ENCODE results near the gene ARL14. TPM values are rescaled to one million over a fixed set of nuclear protein-coding genes. Genes with fewer than 3 reads are reported as not detected.

ARL14 gene
- polyA plus RNA-seq, 1 donor (not counting 4 experiments of a cell fraction or from before 2014, with no cell fraction given): 1.6 TPM

GRCh38 chr3:160660902-160661301, 16.1 kb upstream of the ARL14 start:
- no peaks in the 10 kb centered on the region for H3K9me3 ChIP-seq (ENCODE audit: control insufficient read depth, low read depth, low read length)
- DNase-seq (ENCODE audit: low read depth, low spot score): no peak
- H3K27me3 ChIP-seq (ENCODE audit: control insufficient read depth, extremely low read depth, insufficient read depth, low read length): no peaks in the 10 kb centered on the region
- no peaks in the 10 kb centered on the region for H4K20me1 ChIP-seq (ENCODE audit: control insufficient read depth, extremely low read depth, insufficient read depth, low read length)
- peaks cover 1% of the 10 kb centered on the region for H3K4me1 ChIP-seq (ENCODE audit: control insufficient read depth, extremely low read depth, insufficient read depth, low read length)
- FAIRE-seq: no peak
- no peak overlapping the region for H3K27ac ChIP-seq (ENCODE audit: control insufficient read depth, insufficient read depth, low read length)
- no peak for TF ChIP-seq EZH2 (IDR thresholded peaks at IDR 0.05; ENCODE audit: low read length)
- TF ChIP-seq CTCF (optimal IDR thresholded peaks at IDR 0.05 in 1 of 3, IDR thresholded peaks at IDR 0.05 in 1 of 3, conservative IDR thresholded peaks at IDR 0.05 in 1 of 3; ENCODE audit: extremely low read depth in 1 of 3, insufficient read depth in 2 of 3, low read length in 3 of 3): no peak
- no peaks in the 10 kb centered on the region for H3K9me1 ChIP-seq (ENCODE audit: control insufficient read depth, extremely low read depth, insufficient read depth, low read length)
- dilution Hi-C loops (cut with MboI; ENCODE audit: extremely low pct_ligation_motif_present, low sequenced_read_pairs): no loop called here
- no peak overlapping the region for H3K9ac ChIP-seq (ENCODE audit: control insufficient read depth, extremely low read depth, insufficient read depth, low read length)
- H3K4me2 ChIP-seq (ENCODE audit: control insufficient read depth, extremely low read depth, insufficient read depth, low read depth, low read length): no peak overlapping the region
- H3K36me3 ChIP-seq (ENCODE audit: control insufficient read depth in 2 of 2, extremely low read depth in 1 of 2, insufficient read depth in 2 of 2, low read length in 2 of 2): no peaks in the 10 kb centered on the region
- H3K4me3 ChIP-seq (ENCODE audit: control insufficient read depth in 2 of 3, extremely low read depth in 1 of 3, insufficient read depth in 2 of 3, low read depth in 1 of 3, low read length in 3 of 3): no peak overlapping the region
- H2AFZ ChIP-seq (ENCODE audit: control insufficient read depth, low read length): no peak overlapping the region
- no peaks in the 10 kb centered on the region for H3K79me2 ChIP-seq (ENCODE audit: control insufficient read depth, insufficient read depth, low read length)

- no peaks in the 10 kb centered on the region for H3K79me2 ChIP-seq (ENCODE audit: control insufficient read depth, insufficient read depth, low read length)
- no peaks in the 10 kb centered on the region for H3K9me1 ChIP-seq (ENCODE audit: control insufficient read depth, extremely low read depth, insufficient read depth, low read length)
- H2AFZ ChIP-seq (ENCODE audit: control insufficient read depth, low read length): no peak overlapping the region
- no peak overlapping the region for H3K27ac ChIP-seq (ENCODE audit: control insufficient read depth, insufficient read depth, low read length)
- DNase-seq (ENCODE audit: low read depth, low spot score) (no peak), FAIRE-seq (no peak)
- no peak overlapping the region for H3K4me3 ChIP-seq (ENCODE audit: control insufficient read depth in 2 of 3, extremely low read depth in 1 of 3, insufficient read depth in 2 of 3, low read depth in 1 of 3, low read length in 3 of 3)
- no peaks in the 10 kb centered on the region for H3K36me3 ChIP-seq (ENCODE audit: control insufficient read depth in 2 of 2, extremely low read depth in 1 of 2, insufficient read depth in 2 of 2, low read length in 2 of 2)
- peaks cover 5% of the 10 kb centered on the region for H3K4me1 ChIP-seq (ENCODE audit: control insufficient read depth, extremely low read depth, insufficient read depth, low read length)
- H3K4me2 ChIP-seq (ENCODE audit: control insufficient read depth, extremely low read depth, insufficient read depth, low read depth, low read length): no peak overlapping the region
- H3K27me3 ChIP-seq (ENCODE audit: control insufficient read depth, extremely low read depth, insufficient read depth, low read length): no peaks in the 10 kb centered on the region
- H3K9me3 ChIP-seq (ENCODE audit: control insufficient read depth, low read depth, low read length): no peaks in the 10 kb centered on the region
- dilution Hi-C loops (cut with MboI; ENCODE audit: extremely low pct_ligation_motif_present, low sequenced_read_pairs): no loop called here
- H3K9ac ChIP-seq (ENCODE audit: control insufficient read depth, extremely low read depth, insufficient read depth, low read length): no peak overlapping the region
- no peaks in the 10 kb centered on the region for H4K20me1 ChIP-seq (ENCODE audit: control insufficient read depth, extremely low read depth, insufficient read depth, low read length)
- TF ChIP-seq EZH2 (IDR thresholded peaks at IDR 0.05; ENCODE audit: low read length): no peak
- no peak for TF ChIP-seq CTCF (optimal IDR thresholded peaks at IDR 0.05 in 1 of 3, IDR thresholded peaks at IDR 0.05 in 1 of 3, conservative IDR thresholded peaks at IDR 0.05 in 1 of 3; ENCODE audit: extremely low read depth in 1 of 3, insufficient read depth in 2 of 3, low read length in 3 of 3)
Observed at GRCh38 chr3:160661660-160662059, 15.3 kb upstream of the ARL14 start.
